Aorta (tissue), 5 donors: ENCODE measurements around the gene FA2H. TPM values are rescaled to one million over a fixed set of nuclear protein-coding genes. Genes with fewer than 3 reads are reported as not detected.

Experiments
- ATAC-seq: fragments of 200-7000 bp; cut with Tn5 transposase; one replicate; pipeline ENCODE4 v1.9.1; 2022; ENCODE audit warnings: moderate library complexity; ENCODE audit not compliant: low FRiP score
- DNase-seq, 2 donors: peaks; one replicate each; pipeline ENCODE4 v3.0.0-alpha.2; 2020
- H3K27ac ChIP-seq, 2 donors: one replicate each; pipeline ENCODE4 v1.5.1; 2013; ENCODE audit warnings: low read length in 2 of 2, mild to moderate bottlenecking in 2 of 2, moderate library complexity in 2 of 2, control low read depth in 1 of 2, inconsistent platforms in 1 of 2, low read depth in 1 of 2
- H3K27me3 ChIP-seq, 2 donors: one replicate each; pipeline ENCODE4 v1.6.1; 2013; ENCODE audit warnings: control low read depth in 1 of 2, low read length in 1 of 2, mild to moderate bottlenecking in 1 of 2, moderate library complexity in 1 of 2; ENCODE audit not compliant: insufficient read depth in 2 of 2, control insufficient read depth in 1 of 2
- H3K36me3 ChIP-seq, 2 donors: one replicate each; pipeline ENCODE4 v1.6.1; 2013; ENCODE audit warnings: control low read depth in 1 of 2, low read length in 1 of 2, mild to moderate bottlenecking in 1 of 2; ENCODE audit not compliant: insufficient read depth in 2 of 2, control insufficient read depth in 1 of 2
- H3K4me1 ChIP-seq, 2 donors: one replicate each; pipeline ENCODE4 v1.6.1; 2013; ENCODE audit warnings: low read length in 2 of 2, control low read depth in 1 of 2, mild to moderate bottlenecking in 1 of 2, moderate library complexity in 1 of 2; ENCODE audit not compliant: insufficient read depth in 2 of 2, control insufficient read depth in 1 of 2
- H3K4me3 ChIP-seq, 2 donors: one replicate each; pipeline ENCODE4 v1.5.1; 2013; ENCODE audit warnings: low read length in 2 of 2, control low read depth in 1 of 2, mild to moderate bottlenecking in 1 of 2
- H3K9me3 ChIP-seq: one replicate; pipeline ENCODE4 v1.6.1; 2013; ENCODE audit warnings: mild to moderate bottlenecking, low read length; ENCODE audit not compliant: control insufficient read depth
- WGBS, 2 donors: extraction: QIAGEN DNeasy Blood & Tissue Kit; methylation state at CpG; one replicate each; pipeline ENCODE4 v1.1.7; 2013; 5-methylcytosine and 5-hydroxymethylcytosine counted together
- intact Hi-C, 2 donors: fragments of 100-400 bp; cut with DNase I; formaldehyde crosslinking; loops; one replicate each; pipeline versions ENCODE4 v1.14.2 to v1.15.0; 2022
- polyA plus RNA-seq, 2 donors: library from polyadenylated mRNA; stranded (reverse); fragments of 200-250 nt; gene quantifications; one replicate each; pipeline ENCODE4 v1.2.3, GENCODE V29; 2013
- total RNA-seq, 2 donors: library from RNA; stranded (reverse); fragmentation: NEBNext Ultra II Directional; extraction: Animal tissue kit (Norgen Biotek cat#: 25700); gene quantifications; one replicate each; pipeline ENCODE4 v1.2.1, GENCODE V29; 2021
- donor health status: healthy with polysubstance abuse.
- donor health status: Bipolar disorder and iron deficiency.
- donor health status: DM: no; HTN: no; CAD: no.
- donor health status: DM: no; HTN: no; CAD: no.
- donor health status: DM: yes; HTN: yes; CAD: no.

FA2H gene
- total and polyA plus RNA-seq, 4 donors: 0.49 to 1.9 (median 0.54) TPM; not detected in 1

- intact Hi-C loops: no loop called here
- no peak overlapping the region for H3K4me3 ChIP-seq
- ATAC-seq (no peak), DNase-seq (no peak)
- no peaks in the 10 kb centered on the region for H3K36me3 ChIP-seq
- no peaks in the 10 kb centered on the region for H3K27me3 ChIP-seq
- H3K4me1 ChIP-seq: no peaks in the 10 kb centered on the region
- no peaks in the 10 kb centered on the region for H3K9me3 ChIP-seq
- 89 to 90% methylated on average over 2 of the region's 2 CpGs for WGBS, 2 donors
- no peak overlapping the region for H3K27ac ChIP-seq
Observed at GRCh38 chr16:74752258-74752657, 22.4 kb downstream of the FA2H start.

- DNase-seq (peak in 1 of 2 donors; percentile 31), ATAC-seq (no peak)
- no peaks in the 10 kb centered on the region for H3K27me3 ChIP-seq
- no peaks in the 10 kb centered on the region for H3K4me1 ChIP-seq
- no peaks in the 10 kb centered on the region for H3K9me3 ChIP-seq
- H3K4me3 ChIP-seq: no peak overlapping the region
- 79 to 80% methylated on average over 5 of the region's 5 CpGs for WGBS, 2 donors
- no peak overlapping the region for H3K27ac ChIP-seq
- H3K36me3 ChIP-seq: no peaks in the 10 kb centered on the region
- intact Hi-C loops: no loop called here
Observed at GRCh38 chr16:74751658-74752057, 23.0 kb downstream of the FA2H start.

GRCh38 chr16:74749291-74750055 lies 25.1 kb downstream of the FA2H start:
- H3K27ac ChIP-seq: no peak overlapping the region
- no peaks in the 10 kb centered on the region for H3K27me3 ChIP-seq
- no peaks in the 10 kb centered on the region for H3K4me1 ChIP-seq
- intact Hi-C loops: no loop called here
- no peaks in the 10 kb centered on the region for H3K36me3 ChIP-seq
- WGBS, 2 donors: 40 to 43% methylated on average over 20 of the region's 20 CpGs
- no peaks in the 10 kb centered on the region for H3K9me3 ChIP-seq
- H3K4me3 ChIP-seq: no peak overlapping the region
- no peak for ATAC-seq
- DNase-seq: peak in 1 of 2 donors; percentile 53

- Histone ChIP-seq H3K4me3 (no peak overlapping the region), H3K4me1 (no peaks in the 10 kb centered on the region), H3K9me3 (no peaks in the 10 kb centered on the region), H3K36me3 (no peaks in the 10 kb centered on the region), H3K27ac (no peak overlapping the region), H3K27me3 (no peaks in the 10 kb centered on the region)
- no peak for DNase-seq
- intact Hi-C loops: no loop called here
- no peak for ATAC-seq
- 70 to 75% methylated on average over 19 of the region's 19 CpGs for WGBS, 2 donors
Observed at GRCh38 chr16:74748616-74749026, 26.0 kb downstream of the FA2H start.

- 79 to 86% methylated on average over 31 to 32 of the region's 32 CpGs for WGBS, 2 donors
- no peak overlapping the region for H3K27ac ChIP-seq
- no peaks in the 10 kb centered on the region for H3K9me3 ChIP-seq
- H3K4me3 ChIP-seq: no peak overlapping the region
- ATAC-seq (no peak), DNase-seq (peak in 1 of 2 donors; percentile 57)
- intact Hi-C loops: no loop called here
- H3K4me1 ChIP-seq: peaks cover 0 to 1% of the 10 kb centered on the region in 2 donors
- H3K36me3 ChIP-seq: no peaks in the 10 kb centered on the region
- H3K27me3 ChIP-seq: no peaks in the 10 kb centered on the region
Observed at GRCh38 chr16:74747716-74748615, 26.7 kb downstream of the FA2H start.

GRCh38 chr16:74745926-74746325 lies 28.7 kb downstream of the FA2H start:
- intact Hi-C loops: no loop called here
- H3K27me3 ChIP-seq: no peaks in the 10 kb centered on the region
- ATAC-seq (no peak), DNase-seq (no peak)
- H3K9me3 ChIP-seq: no peaks in the 10 kb centered on the region
- H3K4me1 ChIP-seq: peaks cover 0 to 1% of the 10 kb centered on the region in 2 donors
- no peak overlapping the region for H3K27ac ChIP-seq
- H3K4me3 ChIP-seq: no peak overlapping the region
- 79 to 84% methylated on average over 7 of the region's 7 CpGs for WGBS, 2 donors
- no peaks in the 10 kb centered on the region for H3K36me3 ChIP-seq

GRCh38 chr16:74745109-74745615 lies 29.5 kb downstream of the FA2H start:
- 84 to 85% methylated on average over 10 of the region's 10 CpGs for WGBS, 2 donors
- peaks cover 0 to 1% of the 10 kb centered on the region in 2 donors for H3K4me1 ChIP-seq

GRCh38 chr16:74744566-74744965 lies 30.1 kb downstream of the FA2H start:
- H3K27ac ChIP-seq: no peak overlapping the region
- intact Hi-C loops: no loop called here
- peaks cover 0 to 1% of the 10 kb centered on the region in 2 donors for H3K4me1 ChIP-seq
- H3K4me3 ChIP-seq: no peak overlapping the region
- H3K36me3 ChIP-seq: no peaks in the 10 kb centered on the region
- DNase-seq (no peak), ATAC-seq (no peak)
- WGBS, 2 donors: 94 to 96% methylated on average over 4 of the region's 4 CpGs
- H3K9me3 ChIP-seq: no peaks in the 10 kb centered on the region
- H3K27me3 ChIP-seq: no peaks in the 10 kb centered on the region

More at GRCh38 chr16:74745109-74745615, 29.5 kb downstream of the FA2H start:
- Histone ChIP-seq H3K9me3 (no peaks in the 10 kb centered on the region), H3K27me3 (no peaks in the 10 kb centered on the region), H3K36me3 (no peaks in the 10 kb centered on the region), H3K4me3 (no peak overlapping the region), H3K27ac (no peak overlapping the region)
- intact Hi-C loops: no loop called here
- no peak for ATAC-seq
- DNase-seq: peak in 1 of 2 donors; percentile 14
